Activated CD8-positive, alpha-beta memory T cell treated with anti-CD3 and anti-CD28 coated beads for 24 hours (primary cell): ENCODE data around the gene ARRDC2.
"Not testable (repeated sequence)": the region's sequence is repeated elsewhere in the genome, so short reads cannot be mapped to it uniquely, and the experiment has no call there.

ENCODE experiments used
- DNase-seq: peaks from one replicate; pipeline ENCODE4 v3.0.0-alpha.2; 2020

ARRDC2 gene

GRCh38 chr19:17993076-17993813 lies 14.7 kb upstream of the ARRDC2 start:
- DNase-seq, result no peak

- DNase-seq, result peak; percentile 98
Observed at GRCh38 chr19:17996826-17997316, 11.1 kb upstream of the ARRDC2 start.

- DNase-seq, result no peak
Observed at GRCh38 chr19:17997969-17998826, 9.8 kb upstream of the ARRDC2 start.

DNA sequence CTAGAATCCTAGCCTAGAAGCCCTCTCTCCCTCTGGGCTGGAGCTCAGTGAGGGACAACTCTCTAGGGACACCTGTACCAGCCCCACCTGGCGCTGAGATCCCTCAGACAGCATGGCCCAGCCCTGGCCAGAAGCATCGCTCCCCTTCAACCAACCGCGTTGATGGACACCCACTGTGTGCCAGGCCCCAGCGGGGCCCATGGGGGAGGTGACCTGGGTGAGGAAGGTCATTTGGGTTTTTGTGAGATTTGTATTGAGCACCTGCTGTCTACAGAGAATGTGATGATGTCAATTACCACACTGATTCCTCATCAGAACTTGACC lies 9.2 kb upstream of the ARRDC2 start:
- DNase-seq, result no peak

GRCh38 chr19:17999684-18000479 lies 8.1 kb upstream of the ARRDC2 start:
- no peak for DNase-seq

GRCh38 chr19:18000480-18000914 lies 7.5 kb upstream of the ARRDC2 start:
- DNase-seq, result no peak

DNA sequence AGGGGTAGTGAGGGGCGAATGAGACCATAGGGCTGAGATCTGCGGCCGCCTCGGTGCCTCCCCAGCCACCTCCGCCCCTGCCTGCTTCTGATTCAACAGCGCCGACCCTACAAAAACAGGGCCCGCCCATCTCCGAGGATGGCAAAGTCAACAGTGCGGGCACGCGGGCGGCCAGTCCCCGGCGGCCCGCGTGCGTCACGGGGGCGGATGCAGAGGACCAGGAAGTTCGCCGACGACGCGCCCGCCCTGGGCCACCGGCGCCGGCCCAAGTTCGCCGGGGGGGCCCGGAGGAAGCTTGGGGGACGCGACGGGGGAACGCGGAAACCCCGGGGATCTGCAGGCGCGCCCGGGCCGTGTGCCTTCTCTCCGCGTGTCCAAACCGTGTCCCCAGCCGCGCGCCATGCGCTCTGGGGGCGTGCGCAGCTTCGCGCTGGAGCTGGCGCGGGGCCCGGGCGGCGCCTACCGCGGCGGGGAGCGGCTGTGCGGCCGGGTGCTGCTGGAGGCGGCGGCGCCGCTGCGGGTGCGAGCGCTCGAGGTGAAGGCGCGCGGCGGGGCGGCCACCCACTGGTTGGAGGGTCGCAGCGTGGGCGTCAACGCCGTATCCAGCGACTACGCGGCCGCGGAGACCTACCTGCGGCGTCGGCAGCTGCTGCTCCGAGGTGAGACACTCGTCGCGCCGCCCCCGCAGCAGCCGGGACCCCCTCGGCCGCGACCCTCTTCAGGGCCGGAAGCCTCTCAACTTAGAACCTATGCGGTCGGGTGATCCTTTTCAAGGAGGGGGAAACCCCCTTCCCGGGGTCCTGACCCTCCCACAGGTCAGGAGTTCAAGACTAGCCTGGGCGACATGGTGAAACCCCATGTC lies 6.8 kb upstream of the ARRDC2 start:
- DNase-seq, result peak; percentile 95

- DNase-seq, result no peak
Observed at GRCh38 chr19:18001777-18002345, 6.1 kb upstream of the ARRDC2 start.

DNA sequence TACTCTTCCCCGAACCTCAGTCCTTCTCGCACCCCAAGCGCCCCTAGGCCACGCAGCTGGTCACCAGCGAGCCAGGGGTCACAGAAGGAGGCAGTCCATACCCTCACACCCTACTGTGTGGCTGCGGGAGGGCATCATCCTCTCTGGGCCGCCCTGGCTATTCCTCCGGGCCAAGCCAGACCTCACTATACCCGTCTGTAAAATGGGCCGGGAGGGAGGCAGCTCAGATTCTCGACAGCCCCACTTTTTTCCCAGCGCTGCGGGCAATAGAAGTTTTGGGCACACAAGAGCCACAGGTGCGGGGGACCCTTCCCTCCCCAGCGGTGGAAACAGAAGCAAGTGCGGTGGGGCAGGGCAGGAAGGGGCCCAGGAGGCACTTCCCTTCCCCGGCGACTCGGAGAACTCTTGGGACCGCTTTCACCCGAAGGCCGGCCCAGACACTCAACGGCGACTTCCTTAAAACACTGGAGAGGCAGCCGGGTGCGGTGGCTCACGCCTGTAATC lies 5.6 kb upstream of the ARRDC2 start:
- no peak for DNase-seq

- DNase-seq, result not testable (repeated sequence)
Observed at GRCh38 chr19:18005750-18006149, 2.2 kb upstream of the ARRDC2 start.

- DNase-seq, result peak; percentile 93
Observed at GRCh38 chr19:18007044-18007916, 690 bp upstream of the ARRDC2 start.

GRCh38 chr19:18008814-18009213 lies 844 bp downstream of the ARRDC2 start:
- no peak for DNase-seq

DNA sequence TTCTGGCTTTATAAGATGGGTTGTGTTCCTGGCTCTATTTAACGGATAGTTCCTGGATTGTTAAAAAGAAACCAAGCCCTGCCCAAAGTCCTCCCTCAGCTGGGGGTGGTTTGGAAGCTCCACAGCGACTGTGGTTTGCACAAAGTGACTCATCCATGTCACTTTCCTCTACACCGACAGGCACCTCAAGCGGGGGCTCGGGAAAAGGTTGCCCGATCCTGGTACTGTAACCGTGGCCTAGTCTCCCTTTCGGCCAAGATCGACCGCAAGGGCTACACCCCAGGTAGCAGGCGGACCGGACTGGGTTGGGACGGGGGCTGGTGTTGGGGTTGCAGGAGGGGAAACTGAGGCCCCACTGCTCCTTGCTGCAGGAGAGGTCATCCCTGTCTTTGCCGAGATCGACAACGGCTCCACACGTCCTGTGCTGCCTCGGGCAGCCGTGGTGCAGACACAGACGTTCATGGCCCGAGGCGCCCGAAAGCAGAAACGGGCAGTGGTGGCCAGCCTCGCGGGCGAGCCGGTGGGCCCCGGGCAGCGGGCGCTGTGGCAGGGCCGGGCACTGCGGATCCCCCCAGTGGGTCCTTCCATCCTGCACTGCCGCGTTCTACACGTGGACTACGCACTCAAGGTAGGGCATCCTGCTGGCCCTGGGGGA lies 1.6 kb downstream of the ARRDC2 start:
- no peak for DNase-seq

- no peak for DNase-seq
Observed at GRCh38 chr19:18010149-18010548, 2.2 kb downstream of the ARRDC2 start.

DNA sequence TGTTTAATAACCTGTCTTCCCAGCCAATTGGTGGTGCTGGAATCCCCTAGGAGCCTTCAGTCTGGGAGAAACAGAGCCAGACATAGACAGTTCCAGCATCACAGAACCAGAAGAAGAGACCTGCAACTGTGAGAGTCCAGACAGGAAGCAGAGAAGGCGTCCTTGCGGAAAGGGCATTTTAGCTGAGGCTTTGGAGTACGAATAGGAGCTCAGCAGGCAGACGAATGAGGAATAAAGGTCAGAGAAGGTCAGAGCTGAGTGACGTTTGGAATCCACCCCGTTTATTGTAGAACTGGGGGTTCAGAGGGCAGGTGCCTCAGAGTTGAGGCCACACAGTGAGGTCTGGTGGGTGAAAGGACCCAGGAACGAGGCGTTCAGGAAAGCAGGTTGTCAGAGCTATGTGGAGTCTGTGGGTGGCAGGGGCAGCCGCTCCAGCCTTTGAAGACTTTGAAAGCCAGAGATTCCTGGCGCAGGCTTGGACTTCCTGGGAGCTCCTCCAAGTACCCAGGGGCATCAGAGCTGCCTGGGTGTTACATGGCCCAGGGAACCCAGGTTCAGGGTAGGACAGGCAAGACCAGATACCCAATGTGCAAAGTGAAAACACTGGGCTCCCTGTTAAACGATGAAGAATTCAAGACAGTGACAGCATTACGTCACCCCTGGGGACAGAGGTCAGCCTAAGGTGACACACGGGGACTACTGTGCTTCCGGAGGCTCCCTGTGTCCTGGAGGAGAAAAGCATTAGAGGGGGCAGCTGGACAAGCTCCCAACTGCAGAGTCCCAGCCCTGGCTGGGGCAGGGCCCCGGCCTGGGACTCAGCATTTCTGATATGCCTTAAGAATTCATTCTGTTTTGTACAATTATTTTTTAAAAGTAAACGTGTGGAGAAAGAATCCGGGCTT lies 5.5 kb downstream of the ARRDC2 start:
- DNase-seq, result no peak

GRCh38 chr19:18014197-18014596 lies 6.2 kb downstream of the ARRDC2 start:
- DNase-seq, result no peak

- no peak for DNase-seq
Observed at GRCh38 chr19:18016209-18016910, 8.4 kb downstream of the ARRDC2 start.
